ENCODE measurements around the gene RAP1GAP.

The RAP1GAP gene

GRCh38 chr1:21648791-21649190 lies 20.4 kb downstream of the RAP1GAP start:
- H3K9ac ChIP-seq (ENCODE audit: low read length), result no peak overlapping the region
- H3K27me3 ChIP-seq (ENCODE audit: control insufficient read depth in 1 of 2, insufficient read depth in 2 of 2, low read length in 2 of 2), result peaks cover 7 to 66% of the 10 kb centered on the region in 2 donors
- H3K36me3 ChIP-seq (ENCODE audit: insufficient read depth, low read length), result no peaks in the 10 kb centered on the region
- H3K4me1 ChIP-seq (ENCODE audit: insufficient read depth, low read length), result peaks cover 6% of the 10 kb centered on the region
- H3K4me3 ChIP-seq (ENCODE audit: low read depth in 1 of 2, low read length in 2 of 2), result no peak overlapping the region
- no peaks in the 10 kb centered on the region for H3K9me3 ChIP-seq (ENCODE audit: low read length)
- no peak overlapping the region for H3K27ac ChIP-seq (ENCODE audit: low read depth, low read length)

GRCh38 chr1:21648352-21648730 lies 20.8 kb downstream of the RAP1GAP start:
- no peak overlapping the region for H3K4me3 ChIP-seq (ENCODE audit: low read depth in 1 of 2, low read length in 2 of 2)
- H3K9ac ChIP-seq (ENCODE audit: low read length), result no peak overlapping the region
- H3K4me1 ChIP-seq (ENCODE audit: insufficient read depth, low read length), result peaks cover 6% of the 10 kb centered on the region
- peaks cover 7 to 66% of the 10 kb centered on the region in 2 donors for H3K27me3 ChIP-seq (ENCODE audit: control insufficient read depth in 1 of 2, insufficient read depth in 2 of 2, low read length in 2 of 2)
- no peaks in the 10 kb centered on the region for H3K36me3 ChIP-seq (ENCODE audit: insufficient read depth, low read length)
- H3K27ac ChIP-seq (ENCODE audit: low read depth, low read length), result no peak overlapping the region
- H3K9me3 ChIP-seq (ENCODE audit: low read length), result no peaks in the 10 kb centered on the region

- H3K9ac ChIP-seq (ENCODE audit: low read length), result no peak overlapping the region
- H3K27ac ChIP-seq (ENCODE audit: low read depth, low read length), result no peak overlapping the region
- H3K4me1 ChIP-seq (ENCODE audit: insufficient read depth, low read length), result peaks cover 6% of the 10 kb centered on the region
- no peak overlapping the region for H3K4me3 ChIP-seq (ENCODE audit: low read depth in 1 of 2, low read length in 2 of 2)
- peaks cover 5 to 70% of the 10 kb centered on the region in 2 donors for H3K27me3 ChIP-seq (ENCODE audit: control insufficient read depth in 1 of 2, insufficient read depth in 2 of 2, low read length in 2 of 2)
- H3K36me3 ChIP-seq (ENCODE audit: insufficient read depth, low read length), result no peaks in the 10 kb centered on the region
- H3K9me3 ChIP-seq (ENCODE audit: low read length), result no peaks in the 10 kb centered on the region
These were observed 21.5 kb downstream of the RAP1GAP start for GRCh38 chr1:21647431-21648351.

- no peak overlapping the region for H3K4me3 ChIP-seq (ENCODE audit: low read depth in 1 of 2, low read length in 2 of 2)
- no peak overlapping the region for H3K9ac ChIP-seq (ENCODE audit: low read length)
- no peaks in the 10 kb centered on the region for H3K36me3 ChIP-seq (ENCODE audit: insufficient read depth, low read length)
- no peak overlapping the region for H3K27ac ChIP-seq (ENCODE audit: low read depth, low read length)
- peaks cover 0 to 57% of the 10 kb centered on the region in 2 donors for H3K27me3 ChIP-seq (ENCODE audit: control insufficient read depth in 1 of 2, insufficient read depth in 2 of 2, low read length in 2 of 2)
- H3K9me3 ChIP-seq (ENCODE audit: low read length), result no peaks in the 10 kb centered on the region
- H3K4me1 ChIP-seq (ENCODE audit: insufficient read depth, low read length), result no peaks in the 10 kb centered on the region
These were observed 23.6 kb downstream of the RAP1GAP start for GRCh38 chr1:21645550-21645949.

- H3K4me3 ChIP-seq (ENCODE audit: low read depth in 1 of 2, low read length in 2 of 2), result no peak overlapping the region
- H3K36me3 ChIP-seq (ENCODE audit: insufficient read depth, low read length), result no peaks in the 10 kb centered on the region
- H3K27ac ChIP-seq (ENCODE audit: low read depth, low read length), result no peak overlapping the region
- peaks cover 0 to 51% of the 10 kb centered on the region in 2 donors for H3K27me3 ChIP-seq (ENCODE audit: control insufficient read depth in 1 of 2, insufficient read depth in 2 of 2, low read length in 2 of 2)
- no peaks in the 10 kb centered on the region for H3K9me3 ChIP-seq (ENCODE audit: low read length)
- H3K9ac ChIP-seq (ENCODE audit: low read length), result no peak overlapping the region
- no peaks in the 10 kb centered on the region for H3K4me1 ChIP-seq (ENCODE audit: insufficient read depth, low read length)
These were observed 24.3 kb downstream of the RAP1GAP start for GRCh38 chr1:21644906-21645305.

GRCh38 chr1:21644348-21644747 lies 24.8 kb downstream of the RAP1GAP start:
- no peaks in the 10 kb centered on the region for H3K9me3 ChIP-seq (ENCODE audit: low read length)
- H3K4me1 ChIP-seq (ENCODE audit: insufficient read depth, low read length), result no peaks in the 10 kb centered on the region
- H3K36me3 ChIP-seq (ENCODE audit: insufficient read depth, low read length), result no peaks in the 10 kb centered on the region
- H3K4me3 ChIP-seq (ENCODE audit: low read depth in 1 of 2, low read length in 2 of 2), result no peak overlapping the region
- no peak overlapping the region for H3K27ac ChIP-seq (ENCODE audit: low read depth, low read length)
- H3K27me3 ChIP-seq (ENCODE audit: control insufficient read depth in 1 of 2, insufficient read depth in 2 of 2, low read length in 2 of 2), result peaks cover 0 to 45% of the 10 kb centered on the region in 2 donors
- H3K9ac ChIP-seq (ENCODE audit: low read length), result no peak overlapping the region

- Histone ChIP-seq H3K4me3 (ENCODE audit: low read depth in 1 of 2, low read length in 2 of 2) (no peak overlapping the region), H3K36me3 (ENCODE audit: insufficient read depth, low read length) (no peaks in the 10 kb centered on the region), H3K27me3 (ENCODE audit: control insufficient read depth in 1 of 2, insufficient read depth in 2 of 2, low read length in 2 of 2) (peaks cover 0 to 38% of the 10 kb centered on the region in 2 donors), H3K9me3 (ENCODE audit: low read length) (no peaks in the 10 kb centered on the region), H3K4me1 (ENCODE audit: insufficient read depth, low read length) (no peaks in the 10 kb centered on the region), H3K9ac (ENCODE audit: low read length) (no peak overlapping the region), H3K27ac (ENCODE audit: low read depth, low read length) (no peak overlapping the region)
These were observed 25.5 kb downstream of the RAP1GAP start for GRCh38 chr1:21643624-21644023.

- Histone ChIP-seq H3K27me3 (ENCODE audit: control insufficient read depth in 1 of 2, insufficient read depth in 2 of 2, low read length in 2 of 2) (peaks cover 0 to 23% of the 10 kb centered on the region in 2 donors), H3K4me3 (ENCODE audit: low read depth in 1 of 2, low read length in 2 of 2) (no peak overlapping the region), H3K36me3 (ENCODE audit: insufficient read depth, low read length) (no peaks in the 10 kb centered on the region), H3K27ac (ENCODE audit: low read depth, low read length) (no peak overlapping the region), H3K9ac (ENCODE audit: low read length) (no peak overlapping the region), H3K4me1 (ENCODE audit: insufficient read depth, low read length) (no peaks in the 10 kb centered on the region), H3K9me3 (ENCODE audit: low read length) (no peaks in the 10 kb centered on the region)
These were observed 27.0 kb downstream of the RAP1GAP start for GRCh38 chr1:21641967-21642739.

- Histone ChIP-seq H3K4me1 (ENCODE audit: insufficient read depth, low read length) (no peaks in the 10 kb centered on the region), H3K36me3 (ENCODE audit: insufficient read depth, low read length) (no peaks in the 10 kb centered on the region), H3K27ac (ENCODE audit: low read depth, low read length) (no peak overlapping the region), H3K9ac (ENCODE audit: low read length) (no peak overlapping the region), H3K27me3 (ENCODE audit: control insufficient read depth in 1 of 2, insufficient read depth in 2 of 2, low read length in 2 of 2) (peaks cover 0 to 17% of the 10 kb centered on the region in 2 donors), H3K9me3 (ENCODE audit: low read length) (no peaks in the 10 kb centered on the region), H3K4me3 (ENCODE audit: low read depth in 1 of 2, low read length in 2 of 2) (no peak overlapping the region)
These were observed 27.6 kb downstream of the RAP1GAP start for GRCh38 chr1:21641537-21641936.

GRCh38 chr1:21641076-21641475 lies 28.1 kb downstream of the RAP1GAP start:
- H3K9ac ChIP-seq (ENCODE audit: low read length), result no peak overlapping the region
- H3K4me1 ChIP-seq (ENCODE audit: insufficient read depth, low read length), result no peaks in the 10 kb centered on the region
- no peak overlapping the region for H3K4me3 ChIP-seq (ENCODE audit: low read depth in 1 of 2, low read length in 2 of 2)
- no peaks in the 10 kb centered on the region for H3K9me3 ChIP-seq (ENCODE audit: low read length)
- H3K36me3 ChIP-seq (ENCODE audit: insufficient read depth, low read length), result no peaks in the 10 kb centered on the region
- H3K27me3 ChIP-seq (ENCODE audit: control insufficient read depth in 1 of 2, insufficient read depth in 2 of 2, low read length in 2 of 2), result peaks cover 0 to 12% of the 10 kb centered on the region in 2 donors
- H3K27ac ChIP-seq (ENCODE audit: low read depth, low read length), result no peak overlapping the region

- no peak overlapping the region for H3K27ac ChIP-seq (ENCODE audit: low read depth, low read length)
- no peak overlapping the region for H3K9ac ChIP-seq (ENCODE audit: low read length)
- H3K4me3 ChIP-seq (ENCODE audit: low read depth in 1 of 2, low read length in 2 of 2), result no peak overlapping the region
- peaks cover 0 to 8% of the 10 kb centered on the region in 2 donors for H3K27me3 ChIP-seq (ENCODE audit: control insufficient read depth in 1 of 2, insufficient read depth in 2 of 2, low read length in 2 of 2)
- no peaks in the 10 kb centered on the region for H3K4me1 ChIP-seq (ENCODE audit: insufficient read depth, low read length)
- H3K9me3 ChIP-seq (ENCODE audit: low read length), result no peaks in the 10 kb centered on the region
- no peaks in the 10 kb centered on the region for H3K36me3 ChIP-seq (ENCODE audit: insufficient read depth, low read length)
These were observed 28.5 kb downstream of the RAP1GAP start for GRCh38 chr1:21640653-21641052.

Measured in muscle layer of colon (tissue), 2 donors.